ENCODE measurements around the gene OR2J1.
"Not testable (repeated sequence)": the region's sequence is repeated elsewhere in the genome, so short reads cannot be mapped to it uniquely, and the experiment has no call there.

The OR2J1 gene

GRCh38 chr6:29099190-29099589 lies at the start of gene OR2J1:
TSS of gene OR2J1 (plus strand) at chr6:29099490. CDS start at chr6:29100943, 1,453 bp downstream.
- DNase-seq (ENCODE audit: low spot score): no peak

DNA sequence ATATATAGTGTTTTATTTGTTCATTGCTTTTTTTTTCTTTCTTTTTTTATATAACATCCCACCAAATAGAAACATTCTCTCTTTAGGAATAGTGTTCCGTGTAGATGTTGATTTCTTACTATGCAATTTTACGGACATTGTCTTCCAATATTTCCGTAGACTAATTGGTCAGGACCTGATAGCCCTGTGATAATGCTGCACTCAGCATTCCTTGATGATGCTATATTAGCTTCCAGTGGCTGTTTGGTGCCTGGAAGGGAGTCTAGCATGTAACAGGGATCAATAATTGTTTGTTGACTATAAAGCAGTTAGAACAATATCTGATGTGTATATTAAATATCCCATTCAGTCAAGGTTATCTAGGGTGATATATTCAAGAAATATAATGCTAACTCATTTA lies 47.6 kb upstream of the OR2J1 start:
- no peak for DNase-seq (ENCODE audit: low spot score)

DNA sequence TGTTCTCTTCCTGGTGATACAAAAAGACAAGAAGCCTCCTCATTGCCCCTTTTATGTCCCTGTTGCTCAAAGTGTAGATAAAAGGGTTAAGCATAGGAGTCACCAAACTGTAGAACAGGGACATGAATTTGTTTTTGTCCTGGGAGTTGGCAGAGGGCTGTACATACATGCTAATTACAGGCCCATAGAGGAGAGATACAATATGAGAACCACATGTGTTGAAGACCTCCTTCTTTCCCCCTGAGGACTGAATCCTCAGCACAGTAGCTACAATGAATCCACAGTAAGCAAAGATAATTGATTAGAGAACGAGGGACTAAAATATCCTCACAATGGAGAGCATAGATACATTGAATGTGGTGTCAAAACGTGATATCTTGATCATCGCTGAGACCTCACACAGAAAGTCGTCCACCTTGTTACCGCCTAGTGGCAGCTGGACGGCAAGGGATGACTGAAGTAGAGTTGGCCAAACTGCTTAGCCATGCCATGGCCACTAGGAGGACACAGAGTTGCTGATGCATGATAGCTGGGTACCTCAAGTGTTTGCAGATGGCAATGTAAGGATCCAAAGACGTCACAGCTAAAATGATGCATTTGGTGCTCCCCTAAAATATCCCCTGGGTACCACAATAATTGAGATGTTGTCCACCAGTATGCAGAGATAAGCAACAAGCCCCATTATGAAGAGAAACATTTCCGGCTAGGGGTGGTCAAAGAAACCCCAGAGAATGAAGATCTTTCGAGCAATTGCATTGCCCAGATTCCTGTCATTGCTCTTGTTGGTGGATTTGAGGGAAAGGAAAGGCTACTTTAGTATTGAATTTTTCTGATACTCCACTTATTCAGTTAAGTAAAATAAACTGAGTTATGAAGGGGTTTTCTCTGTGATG lies 27.2 kb upstream of the OR2J1 start:
- peak; percentile 58 for DNase-seq (ENCODE audit: low spot score)

- DNase-seq (ENCODE audit: low spot score): no peak
Observed at GRCh38 chr6:29079203-29079602, 20.1 kb upstream of the OR2J1 start.

DNA sequence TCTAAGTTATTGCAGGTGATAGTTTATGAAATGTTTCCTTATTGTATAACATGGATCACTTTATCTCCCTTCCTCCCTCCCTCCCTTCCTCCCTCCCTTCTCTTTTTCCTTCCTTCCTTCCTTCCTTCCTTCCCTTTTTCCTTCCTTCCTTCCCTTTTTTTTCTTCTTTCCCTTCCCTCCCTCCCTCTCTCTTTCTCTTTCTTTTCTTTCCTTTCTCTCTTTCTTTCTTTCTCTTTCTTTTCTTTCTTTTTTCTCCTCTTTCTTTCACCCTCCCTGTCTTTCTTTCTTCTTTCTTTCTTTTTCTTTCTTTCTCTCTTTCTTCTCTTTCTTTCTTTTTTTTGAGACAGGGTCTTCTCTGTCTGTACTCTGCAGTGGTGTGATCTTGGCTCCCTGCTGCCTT lies 18.0 kb upstream of the OR2J1 start:
- no peak for DNase-seq (ENCODE audit: low spot score)

DNA sequence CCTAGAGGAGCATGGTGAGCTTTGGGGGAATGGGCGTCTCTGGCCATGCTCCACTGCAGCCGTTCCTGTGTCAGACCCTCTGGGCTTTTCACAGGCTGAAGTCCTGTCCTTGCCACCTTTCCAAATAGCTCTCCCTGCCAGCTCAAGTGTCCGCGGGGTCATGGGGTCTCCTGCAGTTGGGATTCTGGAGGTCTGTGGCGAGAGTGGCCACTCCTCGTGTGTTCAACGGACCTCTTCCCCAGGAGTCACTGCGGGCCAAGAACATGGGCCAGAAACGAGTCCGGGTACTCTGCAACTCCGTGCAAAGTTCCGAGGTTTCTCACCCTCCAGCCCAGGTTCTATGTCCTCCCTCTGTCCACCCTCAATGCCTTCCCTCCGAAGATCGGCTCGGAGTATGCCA lies 16.8 kb upstream of the OR2J1 start:
- no peak for DNase-seq (ENCODE audit: low spot score)

DNA sequence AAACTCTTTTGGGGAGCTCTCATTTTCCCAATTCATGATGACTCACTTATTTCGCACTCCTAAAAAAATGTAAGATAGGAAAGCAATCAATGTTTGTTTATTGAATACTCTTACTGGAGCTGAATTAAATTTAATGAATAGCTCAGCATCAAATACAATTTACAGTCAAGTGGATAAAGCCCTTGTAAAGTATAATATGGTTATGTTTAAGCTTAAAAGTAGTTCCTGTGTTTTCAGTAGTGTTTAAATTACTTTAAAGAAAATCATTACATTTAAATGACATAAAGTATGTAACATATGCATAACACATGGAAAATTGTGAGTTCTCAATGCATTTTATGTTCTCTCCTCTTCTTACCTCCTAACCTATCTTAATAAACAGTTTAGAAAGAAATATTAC lies 12.1 kb upstream of the OR2J1 start, which contains the start of gene OR2B3:
Gene OR2B3 (minus strand): TSS at position 101 of the 400 bp plus-strand sequence. CDS start 65 bp downstream, at position 36.
- no peak for DNase-seq (ENCODE audit: low spot score)

DNA sequence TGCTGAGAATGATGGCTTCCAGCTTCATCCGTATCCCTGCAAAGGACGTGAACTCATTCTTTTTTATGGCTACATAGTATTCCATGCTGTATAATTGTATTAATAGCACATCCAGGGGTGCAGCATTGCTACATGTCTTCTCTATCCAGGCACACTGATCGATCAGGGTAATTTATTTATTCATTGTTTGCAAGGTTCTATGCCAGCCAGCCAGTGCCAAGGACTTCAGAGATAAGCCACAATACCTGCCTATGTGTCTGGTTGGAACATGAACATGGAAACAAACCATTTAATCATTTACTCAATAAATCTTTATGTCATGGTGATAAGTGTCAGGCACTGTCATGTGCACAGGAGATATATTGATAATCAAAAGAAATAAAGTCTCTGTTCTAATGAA lies 6.3 kb upstream of the OR2J1 start:
- DNase-seq (ENCODE audit: low spot score): no peak

DNA sequence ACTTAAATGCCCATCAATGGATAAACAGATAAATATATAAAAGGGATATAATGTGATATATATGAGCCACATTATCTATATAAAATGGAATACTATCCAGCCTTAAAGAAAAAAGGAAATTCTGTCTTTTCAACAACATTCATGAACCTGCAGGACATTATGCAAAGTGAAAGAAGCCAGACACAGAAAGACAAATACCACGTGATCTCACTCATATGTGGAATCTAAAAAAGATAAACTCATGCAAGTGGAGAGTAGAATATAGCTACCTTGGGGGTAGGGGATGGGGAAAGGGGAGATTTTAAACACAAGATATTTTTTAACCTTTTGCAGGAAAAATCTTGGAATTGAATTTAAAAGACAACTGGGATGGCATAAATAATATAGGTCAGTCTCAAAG lies 1.5 kb upstream of the OR2J1 start:
- DNase-seq (ENCODE audit: low spot score): no peak

- no peak for DNase-seq (ENCODE audit: low spot score)
Observed at GRCh38 chr6:29107758-29108157, 8.5 kb downstream of the OR2J1 start, which contains the start of gene OR2J3. TSS of gene OR2J3 (plus strand) at chr6:29108058. CDS start at chr6:29111891, 3,833 bp downstream.

GRCh38 chr6:29112135-29112534 lies 12.8 kb downstream of the OR2J1 start:
- peak; percentile 41 for DNase-seq (ENCODE audit: low spot score)

DNA sequence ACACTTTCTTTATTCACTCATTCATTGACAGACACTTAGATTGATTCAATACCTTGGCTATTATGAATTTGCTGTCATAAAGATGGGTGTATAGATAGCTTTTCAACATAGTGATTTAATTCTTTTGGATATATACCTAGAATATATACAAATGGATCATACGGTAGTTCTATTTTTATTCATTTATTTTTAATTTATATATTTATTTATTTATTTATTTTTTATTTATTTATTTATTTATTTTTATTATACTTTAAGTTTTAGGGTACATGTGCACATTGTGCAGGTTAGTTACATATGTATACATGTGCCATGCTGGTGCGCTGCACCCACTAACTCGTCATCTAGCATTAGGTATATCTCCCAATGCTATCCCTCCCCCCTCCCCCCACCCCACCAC lies 15.7 kb downstream of the OR2J1 start:
- DNase-seq (ENCODE audit: low spot score): not testable (repeated sequence)

- DNase-seq (ENCODE audit: low spot score): no peak
Observed at GRCh38 chr6:29129326-29130012, 30.2 kb downstream of the OR2J1 start.

- DNase-seq (ENCODE audit: low spot score): no peak
Observed at GRCh38 chr6:29130644-29131043, 31.4 kb downstream of the OR2J1 start.

DNA sequence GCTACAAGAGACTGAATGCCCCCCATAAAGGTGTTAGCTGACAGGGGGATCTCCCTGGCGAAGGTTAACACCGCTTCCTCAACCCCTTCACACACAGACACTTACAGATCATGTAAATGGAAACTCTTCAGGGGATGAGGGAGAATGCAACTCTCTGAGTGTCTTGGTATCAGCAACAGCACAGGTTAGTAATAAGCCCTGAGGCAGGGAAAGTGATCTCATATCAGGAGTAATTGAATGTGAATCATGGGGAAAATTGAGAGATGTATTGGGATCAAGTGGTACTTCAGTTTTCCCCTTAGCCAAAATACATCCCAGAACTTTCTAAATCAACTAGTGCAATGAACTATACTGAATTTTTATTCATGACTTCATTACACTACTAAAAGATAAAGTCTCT lies 32.4 kb downstream of the OR2J1 start:
- DNase-seq (ENCODE audit: low spot score): no peak

- DNase-seq (ENCODE audit: low spot score): no peak
Observed at GRCh38 chr6:29137724-29138123, 38.4 kb downstream of the OR2J1 start.

DNA sequence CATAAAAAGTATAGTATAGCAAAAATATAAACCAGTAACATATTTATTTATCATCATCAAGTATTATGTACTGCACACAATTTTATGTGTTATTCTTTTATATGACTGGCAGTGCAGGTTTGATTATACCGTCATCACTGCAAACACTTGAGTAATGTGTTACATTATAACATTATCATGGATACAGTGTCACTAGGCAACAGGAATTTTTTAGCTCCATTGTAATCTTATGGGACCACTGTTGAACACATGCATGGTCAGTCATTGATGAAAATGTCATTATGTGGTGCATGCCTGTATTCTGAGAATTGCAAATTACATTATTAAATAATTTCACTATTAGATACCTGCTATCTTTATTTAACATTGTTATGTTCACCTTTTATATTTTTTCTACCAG lies 42.3 kb downstream of the OR2J1 start:
- no peak for DNase-seq (ENCODE audit: low spot score)

- no peak for DNase-seq (ENCODE audit: low spot score)
Observed at GRCh38 chr6:29142309-29142708, 43.0 kb downstream of the OR2J1 start.

DNA sequence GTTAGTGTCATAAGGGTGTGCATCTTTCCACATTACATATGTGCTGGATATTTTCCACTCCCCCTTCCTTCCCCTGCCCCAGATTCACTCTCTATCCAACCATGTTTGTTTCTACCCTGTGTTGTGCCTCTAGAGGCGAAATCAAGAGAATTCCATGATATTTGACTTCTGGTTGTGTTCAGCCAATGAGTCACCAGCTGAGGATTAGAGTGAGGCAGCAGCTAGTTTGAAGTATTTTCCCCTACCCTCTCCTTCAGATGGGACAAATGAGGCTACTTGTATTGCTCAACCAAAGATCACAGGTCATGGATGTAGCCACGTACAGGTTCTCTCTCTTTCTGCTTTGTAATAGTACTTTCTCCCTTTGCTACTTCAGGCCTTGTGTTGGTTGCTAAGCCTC lies 46.9 kb downstream of the OR2J1 start:
- no peak for DNase-seq (ENCODE audit: low spot score)

DNA sequence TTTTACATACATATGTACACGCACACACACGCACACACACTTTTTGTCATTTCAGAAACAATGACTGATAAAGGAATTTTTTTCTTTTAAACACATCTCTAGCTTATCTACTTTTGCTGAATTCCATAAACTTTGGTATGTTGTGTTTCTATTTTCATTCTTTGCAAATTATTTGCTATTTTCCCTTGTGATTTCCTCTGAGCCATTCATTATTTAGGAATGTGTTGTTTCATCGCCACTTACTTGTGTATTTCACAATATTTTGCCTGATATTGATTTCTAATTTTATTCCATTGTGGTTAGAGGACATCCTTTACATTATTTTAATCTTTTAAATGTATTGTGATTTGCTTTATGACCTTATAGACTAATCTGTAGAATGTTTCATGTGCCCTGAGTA lies 47.8 kb downstream of the OR2J1 start:
- DNase-seq (ENCODE audit: low spot score): no peak

DNA sequence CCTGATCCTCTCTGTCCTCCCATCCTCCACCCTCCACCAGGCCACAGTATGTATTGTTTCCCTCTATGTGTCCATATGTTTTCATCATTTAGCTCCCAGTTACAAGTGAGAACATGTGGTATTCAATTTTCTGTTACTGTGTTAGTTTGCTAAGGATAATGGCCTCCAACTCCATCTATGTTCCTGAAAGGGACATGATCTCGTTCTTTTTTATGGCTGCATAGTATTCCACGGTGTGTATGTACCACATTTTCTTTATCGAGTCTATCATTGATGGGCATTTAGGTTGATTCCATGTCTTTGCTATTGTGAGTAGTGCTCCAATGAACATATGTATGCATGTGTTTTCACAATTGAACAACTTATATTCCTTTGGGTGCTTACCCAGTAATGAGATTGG lies 50.2 kb downstream of the OR2J1 start:
- DNase-seq (ENCODE audit: low spot score): not testable (repeated sequence)

Measured in NAMALWA (cell line).